GM21423 (cell line): ENCODE results near the gene CPM.
A peak's percentile ranks its signal among the peaks of the same experiment; 100 is the strongest.

Source experiments
- ATAC-seq: cut with Tn5 transposase; IDR thresholded peaks from one replicate; pipeline ENCODE4 v1.9.1; 2021; ENCODE audit warnings: mild to moderate bottlenecking, moderate library complexity; ENCODE audit not compliant: unreplicated experiment

CPM gene

GRCh38 chr12:68932961-68933893, at the start of gene CPM:
TSS of gene CPM (minus strand) at chr12:68933171. CDS start at chr12:68932837, 334 bp downstream.
- peak; percentile 97 for ATAC-seq

DNA sequence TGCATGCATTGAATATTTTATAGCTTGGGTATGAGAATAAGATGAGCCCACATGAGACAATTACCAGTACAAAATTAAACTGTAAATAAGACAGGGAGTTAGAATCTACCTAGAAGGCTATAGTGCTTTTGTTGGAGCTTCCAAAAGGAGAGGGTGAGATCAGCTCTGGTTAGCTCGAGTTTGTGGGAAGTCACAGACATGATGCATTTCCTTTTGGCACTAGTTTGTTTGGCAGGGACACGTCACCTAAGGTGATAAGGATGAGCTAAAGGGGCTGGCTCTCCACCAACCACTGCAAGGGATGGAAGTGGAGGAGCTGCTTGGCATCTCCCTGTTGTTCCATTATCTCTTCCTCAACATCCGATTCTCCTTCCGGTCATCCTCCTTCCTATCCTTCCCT, 48.5 kb upstream of the CPM start:
- no peak for ATAC-seq

- ATAC-seq, result no peak
Measured at GRCh38 chr12:68980476-68981212, 47.7 kb upstream of the CPM start.

- ATAC-seq, result no peak
Measured at GRCh38 chr12:68978678-68979077, 45.7 kb upstream of the CPM start.

- ATAC-seq, result no peak
Measured at GRCh38 chr12:68977909-68978610, 45.1 kb upstream of the CPM start.

DNA sequence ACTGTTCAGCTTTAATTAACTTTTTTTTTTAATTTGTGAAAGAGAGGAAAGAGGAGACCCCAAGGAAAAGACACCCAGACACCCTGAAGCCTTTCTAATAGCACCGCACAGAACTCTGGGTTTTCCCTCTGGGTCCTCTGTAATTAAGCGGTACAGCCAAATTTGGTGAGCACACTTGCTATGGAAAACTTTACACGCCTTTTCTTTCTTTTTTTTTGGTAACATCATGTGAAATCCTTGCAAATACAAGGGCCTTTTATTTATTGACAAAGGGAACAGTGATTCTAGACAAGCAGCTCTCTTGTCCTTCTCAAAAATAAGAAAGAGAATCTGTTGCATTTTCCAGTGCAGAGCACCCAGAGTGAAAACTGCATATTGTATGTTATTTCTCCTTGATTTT, 44.4 kb upstream of the CPM start:
- ATAC-seq, result no peak

- no peak for ATAC-seq
Measured at GRCh38 chr12:68976395-68976841, 43.4 kb upstream of the CPM start.

GRCh38 chr12:68975811-68976210, 42.8 kb upstream of the CPM start:
- ATAC-seq, result no peak

- no peak for ATAC-seq
Measured at GRCh38 chr12:68972595-68972994, 39.6 kb upstream of the CPM start.

- no peak for ATAC-seq
Measured at GRCh38 chr12:68971404-68971803, 38.4 kb upstream of the CPM start.

DNA sequence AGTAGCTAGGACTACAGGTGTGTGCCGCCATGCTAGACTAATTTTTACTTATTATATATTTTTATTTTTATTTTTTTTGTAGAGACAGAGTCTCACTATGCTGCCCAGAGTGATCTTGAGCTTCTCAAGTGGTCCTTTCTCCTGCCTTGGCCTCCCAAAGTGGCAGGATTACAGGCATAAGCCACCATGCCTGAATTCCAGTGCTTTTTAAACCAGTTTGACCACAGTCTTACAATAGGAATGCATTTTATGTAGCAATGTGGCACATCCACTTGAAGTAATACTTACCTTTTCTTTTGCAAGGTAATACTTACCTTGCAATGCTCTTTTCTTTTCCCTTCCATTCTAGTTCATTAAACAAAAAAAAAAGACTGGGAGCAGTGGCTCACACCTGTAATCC, 38.0 kb upstream of the CPM start:
- no peak for ATAC-seq

GRCh38 chr12:68970306-68970705, 37.3 kb upstream of the CPM start:
- ATAC-seq, result no peak

DNA sequence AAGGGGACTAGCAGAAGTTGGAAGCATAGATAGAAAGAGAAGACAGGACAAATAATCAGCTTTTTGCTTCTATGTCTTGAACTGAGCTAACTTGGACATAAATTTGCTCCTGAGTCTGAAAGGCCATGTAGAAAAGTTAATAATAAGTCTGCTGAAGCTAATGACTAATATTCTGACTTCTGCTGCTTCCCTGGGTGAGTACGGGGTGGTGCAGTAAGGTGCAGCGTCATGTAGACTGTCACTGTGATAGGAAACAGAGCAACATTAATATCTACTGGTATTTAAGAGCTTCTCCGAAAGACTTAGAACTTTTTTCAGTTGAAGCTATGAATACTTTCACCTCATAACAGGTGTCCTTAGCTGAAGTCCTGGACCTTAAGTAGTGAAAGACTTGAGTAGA, 34.1 kb upstream of the CPM start:
- no peak for ATAC-seq

DNA sequence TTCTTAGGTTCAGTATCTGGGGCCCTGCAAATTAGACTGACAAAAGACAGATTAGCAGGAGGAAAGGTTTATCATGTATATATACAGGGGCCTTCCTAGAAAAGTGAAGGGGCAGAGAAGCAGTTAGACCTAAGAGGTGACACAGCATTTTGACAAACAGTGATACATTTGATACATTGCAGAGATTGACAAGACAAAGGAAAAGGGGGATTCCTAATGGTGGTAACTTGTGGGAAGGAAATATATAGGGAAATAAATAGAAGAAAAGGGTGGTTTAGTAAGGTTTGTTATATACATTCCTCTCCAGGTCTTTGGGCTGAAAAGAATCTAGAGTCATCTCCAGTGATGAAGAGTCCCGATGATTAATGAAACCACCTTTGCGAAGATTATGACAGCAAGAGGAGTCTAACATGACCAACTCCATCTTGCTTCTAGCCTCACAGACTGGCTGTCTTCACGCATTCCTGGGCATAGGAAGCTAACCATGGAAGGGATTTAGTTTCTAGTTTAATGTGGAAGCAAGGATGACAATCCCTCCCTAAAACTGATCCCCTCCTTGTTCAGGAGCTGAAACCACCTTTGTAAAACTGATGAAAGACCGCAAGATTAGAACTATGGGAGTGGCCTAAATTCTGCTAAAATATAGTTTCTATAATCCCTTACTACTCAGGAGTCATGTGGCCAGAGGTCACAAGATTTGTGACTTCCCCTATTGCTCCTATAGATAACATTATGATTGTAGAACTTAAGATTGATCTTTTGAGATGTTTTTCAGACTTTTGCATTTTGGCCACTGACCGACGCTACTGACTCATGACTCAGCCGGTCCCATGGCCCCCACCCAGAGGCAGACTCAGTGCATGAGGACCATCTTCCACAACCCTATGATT, 31.1 kb upstream of the CPM start:
- ATAC-seq, result no peak

- no peak for ATAC-seq
Measured at GRCh38 chr12:68962877-68963855, 30.2 kb upstream of the CPM start.

DNA sequence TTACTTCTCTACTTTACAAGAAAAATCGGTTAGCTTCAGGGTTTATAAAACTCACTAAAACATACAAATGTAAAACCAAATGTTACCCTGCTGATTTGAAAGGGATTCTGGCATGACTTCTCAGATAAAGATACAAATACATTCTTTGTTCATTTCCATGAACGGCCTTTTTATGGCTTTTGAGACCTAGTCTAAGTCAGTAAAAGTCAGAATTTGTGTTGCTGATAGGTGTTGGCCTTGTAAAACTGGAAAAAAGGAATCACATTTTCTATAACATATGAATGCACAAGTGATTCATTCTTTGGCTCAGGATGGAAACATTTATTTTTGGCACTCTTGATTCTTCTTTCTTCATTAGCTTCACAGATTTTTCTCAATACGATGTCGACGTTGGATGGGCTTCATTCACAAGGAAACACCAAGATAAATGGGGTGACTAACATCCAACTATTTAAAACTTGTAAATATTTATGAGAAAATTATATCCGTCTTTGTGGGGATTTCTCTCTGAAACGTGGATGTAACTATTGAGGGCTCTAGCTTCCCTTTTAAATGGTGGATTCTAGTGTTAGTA, 27.0 kb upstream of the CPM start:
- ATAC-seq, result no peak

GRCh38 chr12:68959143-68959858, 26.3 kb upstream of the CPM start:
- ATAC-seq, result no peak

GRCh38 chr12:68958322-68958721, 25.4 kb upstream of the CPM start:
- peak; percentile 92 for ATAC-seq
